ENCODE measurements around the gene LRRD1.
"Not testable (repeated sequence)": the region's sequence is repeated elsewhere in the genome, so short reads cannot be mapped to it uniquely, and the experiment has no call there.

Gene LRRD1

DNA sequence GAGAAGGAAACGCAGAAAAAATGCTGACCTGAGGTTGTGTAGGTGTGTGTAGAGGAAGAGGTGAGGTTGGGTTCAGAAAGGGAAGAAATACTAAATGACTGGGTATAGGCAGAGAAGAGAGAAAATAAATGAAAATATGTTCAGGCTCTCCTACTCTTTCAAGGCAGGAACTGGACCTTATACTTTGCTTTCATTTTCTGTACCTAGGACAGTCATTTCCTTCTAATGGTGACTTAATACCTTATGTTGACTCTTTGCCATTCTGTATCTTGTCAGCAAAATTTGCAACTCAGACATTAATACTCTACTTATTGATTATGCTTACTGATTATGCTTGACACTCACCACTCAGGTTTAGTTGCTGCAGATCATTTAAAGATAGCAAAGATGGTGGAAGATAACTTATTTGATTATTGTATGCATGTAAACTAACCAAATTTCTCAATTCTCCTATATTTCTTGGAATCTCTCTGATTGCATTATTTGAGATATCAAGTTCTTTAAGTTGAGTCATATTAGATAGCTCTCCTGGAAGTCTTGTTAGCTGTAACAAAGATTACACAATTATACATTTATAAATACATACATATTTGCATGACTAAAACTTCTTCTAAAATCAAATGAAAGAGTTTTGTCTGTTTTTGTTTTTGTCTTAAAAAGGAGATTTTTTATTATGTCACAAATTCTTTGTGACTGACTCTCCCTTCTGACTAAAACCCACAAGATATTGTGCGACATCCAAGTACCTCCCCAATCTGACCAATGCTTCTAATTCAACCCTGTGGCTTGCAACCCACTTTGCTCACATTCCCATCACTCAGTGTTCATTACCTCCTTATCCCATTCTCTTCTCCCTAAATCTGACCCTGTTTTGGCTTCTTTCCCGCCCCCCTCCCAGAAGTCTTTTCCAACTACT lies 20.0 kb downstream of the LRRD1 start:
- no peak overlapping the region for H3K4me3 ChIP-seq (ENCODE audit: control insufficient read depth, low read depth, low read length)
- DNase-seq (ENCODE audit: low read depth), result peak; percentile 97
- TF ChIP-seq, protein P1, sequence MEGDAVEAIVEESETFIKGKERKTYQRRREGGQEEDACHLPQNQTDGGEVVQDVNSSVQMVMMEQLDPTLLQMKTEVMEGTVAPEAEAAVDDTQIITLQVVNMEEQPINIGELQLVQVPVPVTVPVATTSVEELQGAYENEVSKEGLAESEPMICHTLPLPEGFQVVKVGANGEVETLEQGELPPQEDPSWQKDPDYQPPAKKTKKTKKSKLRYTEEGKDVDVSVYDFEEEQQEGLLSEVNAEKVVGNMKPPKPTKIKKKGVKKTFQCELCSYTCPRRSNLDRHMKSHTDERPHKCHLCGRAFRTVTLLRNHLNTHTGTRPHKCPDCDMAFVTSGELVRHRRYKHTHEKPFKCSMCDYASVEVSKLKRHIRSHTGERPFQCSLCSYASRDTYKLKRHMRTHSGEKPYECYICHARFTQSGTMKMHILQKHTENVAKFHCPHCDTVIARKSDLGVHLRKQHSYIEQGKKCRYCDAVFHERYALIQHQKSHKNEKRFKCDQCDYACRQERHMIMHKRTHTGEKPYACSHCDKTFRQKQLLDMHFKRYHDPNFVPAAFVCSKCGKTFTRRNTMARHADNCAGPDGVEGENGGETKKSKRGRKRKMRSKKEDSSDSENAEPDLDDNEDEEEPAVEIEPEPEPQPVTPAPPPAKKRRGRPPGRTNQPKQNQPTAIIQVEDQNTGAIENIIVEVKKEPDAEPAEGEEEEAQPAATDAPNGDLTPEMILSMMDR (conservative IDR thresholded peaks at IDR 0.05; ENCODE audit: control insufficient read depth, insufficient read depth, low read depth, low read length), result no peak

- no peak for DNase-seq (ENCODE audit: low read depth)
- TF ChIP-seq, protein P1 (conservative IDR thresholded peaks at IDR 0.05; ENCODE audit: control insufficient read depth, insufficient read depth, low read depth, low read length), result no peak
- H3K4me3 ChIP-seq (ENCODE audit: control insufficient read depth, low read depth, low read length), result no peak overlapping the region
Observed at GRCh38 chr7:92156990-92157389, 22.0 kb downstream of the LRRD1 start.

DNA sequence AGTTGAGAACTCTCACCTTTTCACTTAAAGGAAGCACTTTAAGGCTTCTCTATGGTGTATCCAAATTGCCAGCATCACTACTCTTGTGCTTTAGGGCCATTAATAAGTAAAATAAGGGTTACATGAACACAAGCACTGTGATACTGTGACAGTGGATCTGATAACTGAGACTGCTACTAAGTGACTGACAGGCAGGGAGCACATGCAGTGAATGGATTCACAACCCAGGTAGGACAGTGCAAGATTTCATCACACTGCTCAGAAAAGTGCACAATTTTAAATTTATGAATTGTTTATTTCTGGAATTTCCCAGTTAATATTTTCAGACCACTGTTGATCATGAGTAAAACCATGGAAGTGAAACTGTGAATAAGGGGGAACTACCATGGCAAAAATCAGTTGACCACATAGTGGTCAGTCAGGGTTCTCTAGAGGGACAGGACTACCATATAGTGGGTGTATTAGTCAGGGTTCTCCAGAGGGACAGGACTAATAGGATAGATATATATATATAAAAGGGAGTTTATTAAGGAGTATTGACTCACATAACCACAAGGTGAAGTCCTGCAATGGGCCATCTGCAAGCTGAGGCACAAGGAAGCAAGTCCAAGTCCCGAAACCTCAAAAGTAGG lies 23.7 kb downstream of the LRRD1 start:
- DNase-seq (ENCODE audit: low read depth), result peak; percentile 55
- H3K4me3 ChIP-seq (ENCODE audit: control insufficient read depth, low read depth, low read length), result no peak overlapping the region
- TF ChIP-seq, protein P1 (conservative IDR thresholded peaks at IDR 0.05; ENCODE audit: control insufficient read depth, insufficient read depth, low read depth, low read length), result no peak

GRCh38 chr7:92150450-92151017 lies 28.4 kb downstream of the LRRD1 start:
- TF ChIP-seq, protein P1 (conservative IDR thresholded peaks at IDR 0.05; ENCODE audit: control insufficient read depth, insufficient read depth, low read depth, low read length), result no peak
- DNase-seq (ENCODE audit: low read depth), result no peak
- no peak overlapping the region for H3K4me3 ChIP-seq (ENCODE audit: control insufficient read depth, low read depth, low read length)

GRCh38 chr7:92149736-92150239 lies 29.2 kb downstream of the LRRD1 start:
- TF ChIP-seq, protein P1 (conservative IDR thresholded peaks at IDR 0.05; ENCODE audit: control insufficient read depth, insufficient read depth, low read depth, low read length), result no peak

DNA sequence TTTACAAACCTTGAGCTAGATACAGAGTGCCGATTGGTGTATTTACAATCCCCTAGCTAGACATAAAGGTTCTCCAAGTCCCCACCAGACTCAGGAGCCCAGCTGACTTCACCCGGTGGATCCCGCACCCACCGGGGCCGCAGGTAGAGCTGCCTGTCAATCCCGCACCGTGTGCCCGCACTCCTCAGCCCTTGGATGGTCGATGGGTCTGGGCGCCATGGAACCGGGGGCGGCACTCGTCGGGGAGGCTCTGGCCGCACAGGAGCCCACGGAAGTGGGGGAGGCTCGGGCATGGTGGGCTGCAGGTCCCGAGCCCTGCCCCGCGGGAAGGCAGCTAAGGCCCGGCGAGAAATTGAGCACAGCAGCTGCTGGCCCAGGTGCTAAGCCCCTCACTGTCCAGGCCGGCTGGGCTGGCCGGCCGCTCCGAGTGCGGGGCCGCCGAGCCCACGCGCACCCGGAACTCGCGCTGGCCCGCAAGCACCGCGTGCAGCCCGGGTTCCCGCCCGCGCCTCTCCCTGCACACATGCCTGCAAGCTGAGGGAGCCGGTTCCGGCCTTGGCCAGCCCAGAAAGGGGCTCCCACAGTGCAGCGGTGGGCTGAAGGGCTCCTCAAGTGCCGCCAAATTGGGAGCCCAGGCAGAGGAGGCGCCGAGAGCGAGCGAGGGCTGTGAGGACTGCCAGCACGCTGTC lies 35.6 kb downstream of the LRRD1 start:
- not testable (repeated sequence) for H3K4me3 ChIP-seq (ENCODE audit: control insufficient read depth, low read depth, low read length); DNase-seq (ENCODE audit: low read depth)

More at GRCh38 chr7:92149736-92150239, 29.2 kb downstream of the LRRD1 start:
- no peak for DNase-seq (ENCODE audit: low read depth)
- no peak overlapping the region for H3K4me3 ChIP-seq (ENCODE audit: control insufficient read depth, low read depth, low read length)

- H3K4me3 ChIP-seq (ENCODE audit: control insufficient read depth, low read depth, low read length); DNase-seq (ENCODE audit: low read depth): not testable (repeated sequence)
Observed at GRCh38 chr7:92142791-92143190, 36.2 kb downstream of the LRRD1 start.

Data from fibroblast of mammary gland (primary cell).